Head of caudate nucleus (tissue), 42 donors: ENCODE data around the gene TBC1D28.
"Not testable (repeated sequence)": the region's sequence is repeated elsewhere in the genome, so short reads cannot be mapped to it uniquely, and the experiment has no call there.

ENCODE experiments used
- DNase-seq, 42 donors: peaks; one replicate each; pipeline versions ENCODE4 v3.0.0 to v3.0.0-alpha.2; 2020 to 2021; ENCODE audit warnings: mixed read lengths in 7 of 42
- intact Hi-C: fragments of 100-400 bp; cut with DNase I; formaldehyde crosslinking; loops from one replicate; pipeline ENCODE4 v1.15.0; 2022

Gene TBC1D28

DNA sequence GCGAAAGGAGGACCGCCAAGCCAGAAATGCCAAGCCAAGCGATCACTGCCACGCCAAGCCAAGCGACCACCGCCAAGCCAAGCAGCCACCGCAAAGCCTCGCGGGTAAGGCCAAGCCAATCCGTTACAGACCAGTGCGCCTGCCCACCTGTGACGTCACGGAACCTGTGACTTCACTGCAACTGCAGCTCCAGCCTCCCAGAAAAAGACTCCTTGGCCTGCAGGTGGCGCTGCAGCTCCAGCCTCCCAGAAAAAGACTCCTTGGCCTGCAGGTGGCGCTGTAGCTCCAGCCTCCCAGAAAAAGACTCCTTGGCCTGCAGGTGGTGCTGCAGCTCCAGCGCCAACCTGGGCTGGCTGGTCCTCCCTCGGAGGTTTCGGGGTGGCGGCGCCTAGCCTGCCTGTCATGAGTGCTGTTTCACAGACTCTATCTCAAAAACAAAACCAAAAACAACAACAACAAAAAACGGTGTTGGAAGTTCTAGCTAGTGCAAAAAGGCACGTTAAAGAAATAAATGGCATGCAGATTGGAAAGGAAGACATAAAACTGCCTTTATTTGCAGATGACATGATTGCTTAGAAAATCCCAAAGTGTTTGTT lies 18.6 kb downstream of the TBC1D28 start:
- DNase-seq = peak; percentile 74 to 99 (median 94)
- intact Hi-C loops = not testable (repeated sequence)

DNA sequence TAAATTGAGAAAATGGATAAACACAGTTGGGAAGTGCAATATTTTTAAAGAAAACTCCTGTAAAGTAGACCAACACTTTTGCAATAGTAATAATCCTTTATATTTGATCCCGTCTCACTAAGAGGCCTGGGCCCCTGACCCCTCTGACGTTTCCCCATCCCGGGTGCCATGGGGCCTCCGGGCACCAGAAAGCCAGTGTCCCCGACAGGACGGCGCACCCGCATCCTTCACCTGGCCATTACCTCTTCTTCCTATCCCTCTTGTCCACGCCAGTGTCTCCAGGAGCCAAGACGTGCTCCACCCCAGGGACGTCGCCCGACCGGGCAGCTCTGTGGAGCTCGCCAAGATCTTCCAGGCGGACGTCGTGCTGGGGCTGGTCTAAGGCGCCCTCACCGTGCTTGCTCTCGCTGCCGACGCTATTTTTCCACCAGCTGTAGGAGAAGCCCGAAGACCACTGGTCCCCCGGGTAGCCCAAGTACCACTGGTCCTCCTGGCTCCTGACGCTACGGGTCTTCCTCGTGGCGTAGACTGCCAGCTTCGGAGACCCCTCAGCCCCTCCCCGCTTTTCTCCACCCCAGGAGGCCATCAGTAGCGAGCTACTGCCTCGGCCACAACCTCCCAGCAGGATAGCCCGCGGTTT lies 19.2 kb downstream of the TBC1D28 start:
- intact Hi-C loops = not testable (repeated sequence)
- DNase-seq = peak in 6 of 42 donors; percentile 6 to 25 (median 14)

DNA sequence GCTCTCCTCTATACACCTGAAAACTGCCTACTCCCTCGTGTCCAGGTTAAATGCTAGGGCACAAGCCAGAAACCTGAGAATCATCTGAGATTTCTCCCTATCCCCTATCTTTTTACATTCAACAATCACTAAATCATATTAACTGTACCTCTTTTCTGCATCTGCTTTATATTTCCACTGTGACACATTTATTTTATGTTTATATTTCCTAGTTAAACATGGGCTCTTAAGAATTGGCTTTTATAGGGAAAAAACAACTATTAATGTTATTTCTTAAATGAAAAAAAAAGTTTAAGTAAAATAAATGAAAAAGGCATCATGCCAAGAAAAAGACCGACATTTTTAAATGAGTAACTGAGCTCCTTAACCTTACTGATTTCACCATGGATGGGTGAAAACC lies 26.6 kb downstream of the TBC1D28 start:
- intact Hi-C loops, DNase-seq: not testable (repeated sequence)

DNA sequence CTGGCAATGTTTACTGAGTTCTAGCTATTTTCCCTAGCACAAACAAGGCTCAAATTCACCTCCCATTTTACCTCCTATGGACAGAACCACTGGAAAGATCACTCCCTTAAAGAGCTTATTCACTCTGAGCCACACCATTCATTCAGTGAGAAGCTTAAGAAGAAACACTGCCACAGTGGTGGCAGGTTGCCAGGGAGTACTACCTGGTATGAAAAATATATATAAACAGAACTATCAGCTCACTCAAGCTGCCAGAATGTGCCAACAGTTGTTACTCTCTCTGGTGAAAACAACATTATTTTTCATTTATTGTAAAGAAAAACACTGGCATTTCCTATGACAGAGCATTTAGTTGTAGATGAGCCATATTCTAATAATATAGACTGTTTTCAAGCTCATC lies 31.2 kb downstream of the TBC1D28 start:
- DNase-seq, intact Hi-C loops: not testable (repeated sequence)

DNA sequence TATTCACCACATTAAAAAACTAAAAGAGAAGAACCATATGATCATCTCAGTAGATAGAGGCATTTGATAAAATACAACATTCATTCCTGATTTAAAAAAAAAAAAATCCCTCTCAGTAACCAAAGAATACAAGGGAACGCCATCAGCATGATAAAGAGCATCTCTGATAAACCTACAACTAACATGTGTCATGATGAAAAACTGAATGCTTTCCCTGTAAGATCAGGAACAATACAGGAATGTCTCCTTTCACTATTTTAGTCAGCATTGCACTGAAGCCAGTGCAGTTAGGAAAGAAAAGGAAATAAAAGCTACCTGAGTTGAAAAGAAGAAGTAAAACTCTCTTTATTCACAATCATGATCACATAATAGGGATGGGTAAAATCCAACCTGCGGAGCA lies 51.1 kb downstream of the TBC1D28 start:
- DNase-seq, intact Hi-C loops: not testable (repeated sequence)
